HG02970 (cell line): Measurements from ENCODE around the gene PROKR1.
A peak's percentile ranks its signal among the peaks of the same experiment; 100 is the strongest.
"Not testable (repeated sequence)": the region's sequence is repeated elsewhere in the genome, so short reads cannot be mapped to it uniquely, and the experiment has no call there.

Experiments used
- ATAC-seq: cut with Tn5 transposase; IDR thresholded peaks from one replicate; pipeline ENCODE4 v1.9.1; 2021; ENCODE audit warnings: mild to moderate bottlenecking, moderate library complexity, moderate number of reproducible peaks; ENCODE audit not compliant: unreplicated experiment, low FRiP score

PROKR1 gene

GRCh38 chr2:68653538-68653982, 10.2 kb downstream of the PROKR1 start:
- peak; percentile 56 for ATAC-seq

GRCh38 chr2:68658266-68658665, 14.9 kb downstream of the PROKR1 start:
- ATAC-seq: no peak

DNA sequence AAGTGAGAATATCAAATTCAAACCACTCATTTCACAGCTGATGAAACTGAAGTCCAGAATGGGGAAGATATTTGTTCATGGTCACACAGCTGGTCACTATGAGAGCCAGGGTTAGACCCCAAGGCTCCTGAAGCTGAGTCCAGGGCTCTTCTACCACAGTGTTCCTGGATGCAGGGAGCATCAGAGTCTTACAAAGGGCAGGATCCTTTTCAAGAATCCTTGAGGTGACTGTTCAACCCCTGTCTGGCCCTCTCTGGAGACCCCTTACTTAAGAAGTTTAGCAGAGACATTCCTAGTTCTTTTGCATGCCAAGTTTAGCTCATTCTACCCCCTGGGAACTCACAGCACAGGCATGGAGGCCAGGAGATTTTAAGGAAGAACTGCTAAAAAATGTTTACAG, 15.7 kb downstream of the PROKR1 start:
- ATAC-seq: no peak

DNA sequence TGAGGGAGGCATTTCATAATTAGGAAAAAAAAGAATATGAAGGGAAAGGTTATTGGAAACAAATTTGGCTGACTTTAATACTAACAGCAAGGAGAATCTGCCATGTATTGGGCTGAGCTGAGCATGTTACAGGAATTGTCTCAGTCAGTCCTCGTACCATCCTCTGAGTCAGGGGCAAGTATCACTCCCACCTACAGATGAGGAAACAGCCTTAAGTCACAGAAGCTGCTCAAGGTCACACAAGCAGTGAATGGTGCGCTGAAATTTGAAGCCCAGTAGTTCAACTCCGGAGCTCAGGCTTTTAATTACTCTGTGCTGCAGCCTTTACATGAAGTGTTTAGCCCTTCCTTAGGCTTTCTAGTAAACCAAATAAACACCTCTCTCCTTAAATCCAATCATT, 17.3 kb downstream of the PROKR1 start:
- no peak for ATAC-seq

DNA sequence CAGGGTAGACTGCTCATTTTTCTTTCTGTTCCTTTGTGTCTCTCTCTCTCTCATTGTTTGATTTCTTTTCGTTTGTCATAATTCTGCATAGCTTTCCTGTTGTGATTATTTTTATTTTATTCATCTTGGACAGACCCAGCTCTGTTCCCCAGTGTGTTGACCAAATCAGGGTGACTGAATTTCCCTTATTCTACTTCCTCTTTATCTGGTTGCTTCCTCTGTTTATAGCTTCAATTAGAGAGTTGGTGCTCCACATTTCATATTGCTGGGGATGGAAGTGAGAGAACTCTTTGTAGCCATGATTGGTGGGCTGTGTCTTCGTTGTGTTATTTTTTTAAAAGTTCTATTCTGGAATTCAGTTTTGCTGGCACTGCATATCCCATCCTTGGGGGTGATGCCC, 19.1 kb downstream of the PROKR1 start:
- ATAC-seq: no peak

- no peak for ATAC-seq
These were observed 20.2 kb downstream of the PROKR1 start for GRCh38 chr2:68663371-68664156.

GRCh38 chr2:68667371-68667770, 24.0 kb downstream of the PROKR1 start:
- ATAC-seq: no peak

DNA sequence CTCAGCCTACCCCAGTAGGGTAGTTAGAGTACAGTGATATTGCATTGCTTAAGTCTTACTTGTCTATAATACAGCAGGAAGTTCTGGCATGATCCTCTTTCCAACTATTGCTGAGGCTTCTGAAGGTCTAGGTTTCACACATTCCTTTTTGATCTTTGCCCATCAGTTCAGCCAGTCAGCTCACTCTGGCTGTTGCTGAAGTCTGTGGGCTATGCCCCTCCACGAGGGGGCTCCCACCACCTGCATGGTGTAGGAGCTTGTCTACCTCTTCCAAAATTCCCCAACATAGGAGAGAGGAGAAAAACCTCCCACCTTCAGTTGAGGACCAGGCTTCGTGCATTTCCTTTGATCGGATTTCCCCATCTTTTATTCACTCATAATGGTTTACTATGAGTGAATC, 26.3 kb downstream of the PROKR1 start:
- ATAC-seq: no peak

DNA sequence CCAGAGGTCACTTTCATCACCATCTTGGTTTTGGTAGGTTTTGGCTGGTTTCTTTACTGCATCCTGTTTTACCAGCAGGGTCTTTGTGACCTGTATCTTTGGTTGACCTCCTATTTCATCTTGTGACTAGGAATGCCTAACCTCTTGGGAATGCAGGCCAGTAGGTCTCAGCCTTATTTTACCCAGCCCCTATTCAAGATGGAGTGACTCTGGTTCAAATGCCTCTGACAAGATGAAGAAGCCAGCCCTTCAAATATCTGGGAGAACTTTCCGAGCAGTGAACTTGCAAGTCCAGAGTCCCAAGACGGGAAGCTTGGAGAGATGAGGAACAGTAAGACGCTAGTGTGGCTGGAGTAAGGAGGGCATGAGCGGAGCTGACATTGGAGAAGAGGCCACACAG, 28.6 kb downstream of the PROKR1 start:
- no peak for ATAC-seq

DNA sequence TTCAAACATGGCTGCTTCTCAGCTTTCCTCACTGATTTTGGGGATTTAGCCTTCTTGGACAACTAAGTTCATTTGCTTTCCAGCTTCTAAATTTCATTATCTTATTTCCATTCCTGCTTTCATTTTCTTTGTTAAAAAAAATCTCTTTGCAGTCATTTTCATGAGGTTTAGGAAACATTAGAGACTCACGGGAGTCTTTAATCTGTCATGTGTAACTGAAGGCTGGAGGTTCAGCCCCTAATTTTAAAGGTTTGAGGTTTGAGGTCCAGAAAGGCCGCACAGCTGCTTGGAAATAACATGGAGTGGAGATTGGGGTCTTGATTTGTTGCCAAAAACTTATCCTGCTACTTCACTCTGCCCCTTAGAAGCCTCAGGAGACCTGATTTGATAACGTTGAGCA, 30.3 kb downstream of the PROKR1 start:
- ATAC-seq: no peak

DNA sequence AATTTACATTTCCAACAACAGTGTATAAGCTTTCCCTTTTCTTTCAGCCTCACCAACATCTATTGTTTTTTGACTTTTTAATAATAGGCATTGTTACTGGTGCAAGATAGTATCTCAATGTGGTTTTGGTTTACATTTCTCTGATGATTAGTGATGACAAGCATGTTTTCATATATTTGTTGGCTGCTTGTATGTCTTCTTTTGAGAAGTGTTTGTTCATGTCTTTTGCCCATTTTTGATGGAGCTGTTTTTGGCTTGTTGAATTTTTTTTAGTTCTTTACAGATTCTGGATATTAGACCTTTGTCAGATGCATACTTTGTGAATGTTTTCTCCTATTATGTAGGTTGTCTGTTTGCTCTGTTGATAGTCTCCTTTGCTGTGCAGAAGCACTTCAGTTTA, 32.1 kb downstream of the PROKR1 start:
- ATAC-seq: no peak

- ATAC-seq: not testable (repeated sequence)
These were observed 34.5 kb downstream of the PROKR1 start for GRCh38 chr2:68677837-68678236.

- ATAC-seq: not testable (repeated sequence)
These were observed 36.0 kb downstream of the PROKR1 start for GRCh38 chr2:68679166-68679916.

DNA sequence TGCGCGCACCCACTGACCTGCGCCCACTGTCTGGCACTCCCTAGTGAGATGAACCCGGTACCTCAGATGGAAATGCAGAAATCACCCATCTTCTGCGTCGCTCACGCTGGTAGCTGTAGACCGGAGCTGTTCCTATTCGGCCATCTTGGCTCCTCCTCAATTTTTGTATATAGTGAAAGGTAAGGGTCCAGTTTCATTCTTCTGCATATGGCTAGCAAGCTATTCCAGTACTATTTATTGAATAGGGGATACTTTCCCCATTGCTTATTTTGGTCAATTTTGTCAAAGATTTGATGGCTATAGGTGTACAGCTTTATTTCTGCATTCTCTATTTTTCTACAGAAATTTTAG, 36.5 kb downstream of the PROKR1 start:
- ATAC-seq: not testable (repeated sequence)

GRCh38 chr2:68684197-68684596, 40.8 kb downstream of the PROKR1 start:
- ATAC-seq: no peak

GRCh38 chr2:68686178-68686577, 42.8 kb downstream of the PROKR1 start:
- no peak for ATAC-seq

DNA sequence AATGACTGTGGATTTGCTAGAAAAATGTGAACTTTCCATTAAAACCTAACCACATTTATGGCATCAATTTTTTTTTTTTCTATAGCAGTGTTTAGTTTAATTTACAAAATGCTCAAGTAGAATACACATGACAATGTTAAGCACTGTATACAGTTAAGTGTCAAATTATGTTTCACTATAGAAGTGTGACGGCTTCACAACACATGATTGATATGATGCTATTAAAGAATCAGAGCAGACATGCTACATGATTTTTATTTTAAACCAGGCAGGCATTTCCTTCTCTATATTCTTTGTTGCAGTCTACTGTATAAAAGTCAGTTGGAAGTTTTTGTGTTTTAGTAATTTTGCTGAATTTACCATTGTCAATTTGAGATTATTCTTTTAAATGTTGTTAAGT, 43.6 kb downstream of the PROKR1 start:
- ATAC-seq: no peak

GRCh38 chr2:68689553-68690537, 46.5 kb downstream of the PROKR1 start:
- peak; percentile 92 for ATAC-seq

GRCh38 chr2:68690851-68691250, 47.5 kb downstream of the PROKR1 start:
- no peak for ATAC-seq

- no peak for ATAC-seq
These were observed 49.1 kb downstream of the PROKR1 start for GRCh38 chr2:68692511-68692910.

DNA sequence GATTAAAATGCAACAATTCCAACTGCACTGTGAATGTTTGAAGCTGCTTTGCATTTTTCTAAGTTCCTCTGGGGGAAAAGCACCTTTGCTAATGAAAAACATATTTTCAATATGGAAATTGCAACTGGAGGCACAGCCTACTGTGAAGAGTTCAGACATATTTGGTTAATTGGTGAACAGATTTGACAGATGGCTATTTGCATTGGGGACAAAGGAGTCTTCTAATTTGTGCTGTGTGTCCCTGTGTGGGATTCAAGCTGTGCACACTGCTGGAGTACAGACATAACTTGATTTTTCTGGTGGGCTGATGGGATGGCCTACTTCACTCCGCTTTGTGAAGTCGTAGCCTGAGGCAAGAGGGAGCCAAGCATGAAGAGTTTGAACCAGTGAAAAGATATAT, 50.6 kb downstream of the PROKR1 start:
- no peak for ATAC-seq
